GM11168 (cell line): ENCODE results near the gene GP1BA.

Experiments
- in situ Hi-C: fragments of 300-500 bp; cut with MboI; formaldehyde crosslinking; loops from one replicate; pipeline ENCODE4 v1.12.0; 2022; ENCODE audit warnings: low sequenced_read_pairs; ENCODE audit not compliant: unreplicated experiment

The GP1BA gene

DNA sequence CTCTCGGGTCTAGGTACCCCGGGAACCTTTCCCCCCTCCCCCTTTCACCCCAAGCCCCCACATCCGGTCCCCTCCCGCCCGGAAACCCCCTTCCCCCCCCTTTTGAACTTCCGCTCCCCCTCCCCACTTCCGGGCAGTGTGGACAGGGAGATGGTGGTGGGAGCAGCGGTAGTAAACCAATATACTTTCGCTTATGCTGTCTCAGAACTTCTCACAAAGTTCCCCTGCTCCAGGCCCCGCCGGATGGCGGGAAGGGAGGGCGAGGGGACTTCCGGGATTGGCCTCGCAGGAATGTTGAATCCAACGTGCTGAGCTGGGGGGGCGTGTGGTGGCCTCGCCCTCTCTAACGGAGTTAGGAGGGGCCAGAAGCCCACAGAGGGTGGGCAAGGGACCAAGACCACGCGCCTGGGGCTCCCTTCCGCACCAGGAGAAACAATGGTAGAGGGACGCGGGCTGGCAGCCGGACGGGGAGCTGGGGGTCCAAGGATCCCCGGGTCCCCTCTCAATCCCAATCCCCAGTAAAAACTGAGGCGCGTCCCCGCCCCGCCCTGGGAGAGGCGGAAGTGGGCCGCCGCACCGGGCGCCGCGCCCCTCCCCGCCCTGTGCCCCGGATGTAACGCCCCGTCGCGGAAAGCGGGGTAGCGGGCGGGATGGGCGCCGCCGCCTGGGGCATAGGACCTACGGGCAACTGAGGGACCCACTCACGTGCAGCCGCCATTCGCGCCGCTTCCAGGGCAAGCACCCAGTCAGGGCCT lies 15.5 kb downstream of the GP1BA start:
- in situ Hi-C loops = no loop called here

DNA sequence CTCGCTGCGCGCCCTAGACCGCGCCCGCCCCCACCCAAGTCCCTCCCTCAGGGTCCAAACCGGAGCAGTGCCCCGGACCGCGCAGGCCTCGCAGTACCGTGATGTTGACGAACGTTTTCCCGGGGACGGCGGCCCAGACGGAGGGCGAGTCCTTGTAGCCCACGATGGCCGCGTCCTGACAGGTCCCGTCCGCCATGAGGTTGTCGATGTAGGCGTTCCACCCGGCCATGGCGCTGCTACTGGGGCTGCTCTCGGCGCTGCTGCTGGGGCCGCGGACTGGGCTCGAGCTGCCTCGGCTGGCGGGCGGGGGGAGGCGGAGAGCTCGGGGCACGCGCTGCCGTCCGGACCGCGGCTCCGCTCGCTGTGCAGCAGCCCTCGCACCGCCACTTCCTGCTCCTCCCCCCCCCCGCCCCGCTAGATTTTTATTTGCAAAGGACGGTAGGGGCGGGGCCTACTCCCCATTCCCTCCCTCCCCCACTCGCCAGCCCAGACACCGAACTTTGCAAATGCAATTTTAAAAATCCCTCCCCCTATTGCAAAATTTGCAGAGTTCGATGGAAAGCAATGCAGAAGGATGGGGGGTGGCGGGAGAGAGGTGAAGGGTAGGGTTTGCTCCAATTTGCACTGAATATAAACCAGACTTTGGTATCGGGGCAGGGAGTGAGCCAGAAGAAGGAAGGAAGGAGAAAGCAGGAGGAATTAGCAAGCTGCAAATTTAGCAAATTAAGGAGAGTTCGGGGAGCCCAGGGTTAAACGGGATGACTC lies 16.3 kb downstream of the GP1BA start, which contains the start of gene PFN1:
PFN1 (minus strand) TSS at position 365 of the 765 bp plus-strand sequence; CDS start at position 229, 136 bp downstream.
- in situ Hi-C loops = no loop called here

DNA sequence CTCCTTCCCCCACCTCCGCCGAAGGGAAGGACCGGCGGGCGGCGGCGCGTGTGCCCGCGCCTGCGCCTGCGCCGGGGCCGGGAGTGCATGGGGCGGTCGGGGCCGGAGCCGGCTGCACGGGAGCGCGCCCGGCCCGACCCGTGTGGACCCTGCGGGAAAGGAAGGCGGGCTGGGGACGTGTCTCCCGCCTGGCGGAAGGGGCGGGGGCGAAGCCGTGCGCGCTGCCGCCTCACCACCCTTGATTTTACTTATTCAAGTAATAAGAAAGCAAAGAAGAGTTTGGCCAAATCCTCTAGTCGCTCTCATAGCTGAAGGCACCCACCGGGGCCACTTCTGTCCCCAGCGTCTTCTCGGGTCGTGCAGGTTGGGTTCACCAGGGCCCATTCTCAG lies 16.8 kb downstream of the GP1BA start:
- in situ Hi-C loops = no loop called here

DNA sequence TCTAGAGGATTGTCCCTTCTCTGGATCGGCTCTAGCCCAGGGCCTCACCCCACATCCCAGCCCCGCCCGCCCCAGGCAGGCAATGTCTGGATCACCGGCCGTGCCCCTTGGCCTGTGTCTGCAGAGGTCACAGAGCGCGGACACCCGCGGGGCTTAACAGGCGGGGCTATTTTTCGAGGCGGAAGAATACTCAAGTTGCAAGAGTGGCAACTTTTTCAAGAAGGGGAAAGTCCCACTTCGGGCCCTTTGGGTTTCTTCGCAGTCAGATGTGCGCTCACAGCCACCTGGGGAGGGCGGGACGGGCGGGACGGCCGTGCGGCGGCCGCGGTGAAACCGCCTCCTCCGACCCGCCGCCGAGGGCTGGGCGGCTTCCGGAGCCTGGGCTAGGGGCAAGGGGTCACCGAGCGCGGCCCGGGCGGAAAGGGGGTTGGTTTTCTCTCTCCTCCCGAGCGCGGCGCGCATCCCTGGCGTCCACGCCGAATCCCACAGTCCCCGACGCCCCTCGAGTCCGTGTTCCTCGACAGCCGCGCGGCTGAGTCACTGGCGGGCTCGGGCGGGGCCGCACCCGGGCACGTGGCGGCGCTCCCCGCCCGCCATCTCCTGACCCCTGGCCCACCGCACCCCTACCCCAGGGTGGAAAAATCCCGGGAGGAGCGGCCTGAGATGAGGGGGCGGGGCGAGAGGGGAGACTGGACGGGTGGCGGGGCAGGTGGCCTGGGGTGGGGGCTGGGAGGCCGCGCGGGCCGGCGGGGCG lies 17.4 kb downstream of the GP1BA start:
- in situ Hi-C loops = no loop called here

DNA sequence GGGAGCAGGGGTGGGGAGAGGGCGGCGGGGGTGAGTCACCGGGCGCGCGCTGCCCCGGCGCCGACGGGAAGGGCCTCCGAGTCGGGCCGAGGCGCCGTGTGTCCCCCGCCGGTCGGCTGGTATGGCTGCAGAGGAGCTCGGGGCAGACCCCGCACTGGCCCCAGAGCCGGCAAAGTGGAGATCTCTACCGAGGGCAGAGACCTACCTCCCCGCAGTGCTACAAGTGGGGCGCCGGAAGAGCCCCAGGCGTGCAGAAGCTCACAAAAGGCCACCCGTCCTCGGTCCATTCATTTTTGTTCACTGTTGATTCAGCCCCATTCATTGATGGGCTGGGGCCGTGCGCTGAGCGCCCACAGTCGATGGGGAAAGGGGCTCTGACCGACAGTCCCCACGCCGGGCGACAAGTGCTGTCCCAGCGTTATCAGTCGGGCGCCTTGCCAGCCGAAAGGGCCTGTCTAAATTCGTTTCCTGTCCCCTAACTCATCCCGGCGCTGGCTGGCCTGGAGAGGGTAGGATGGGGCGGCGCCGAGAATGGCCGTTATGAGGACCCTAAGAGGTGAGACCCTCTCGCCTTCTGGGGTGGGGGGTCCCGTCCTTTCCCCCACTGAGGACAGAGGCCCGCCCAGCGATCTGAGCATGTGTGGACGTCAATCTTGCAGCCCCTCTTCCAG lies 18.1 kb downstream of the GP1BA start:
- in situ Hi-C loops = no loop called here

DNA sequence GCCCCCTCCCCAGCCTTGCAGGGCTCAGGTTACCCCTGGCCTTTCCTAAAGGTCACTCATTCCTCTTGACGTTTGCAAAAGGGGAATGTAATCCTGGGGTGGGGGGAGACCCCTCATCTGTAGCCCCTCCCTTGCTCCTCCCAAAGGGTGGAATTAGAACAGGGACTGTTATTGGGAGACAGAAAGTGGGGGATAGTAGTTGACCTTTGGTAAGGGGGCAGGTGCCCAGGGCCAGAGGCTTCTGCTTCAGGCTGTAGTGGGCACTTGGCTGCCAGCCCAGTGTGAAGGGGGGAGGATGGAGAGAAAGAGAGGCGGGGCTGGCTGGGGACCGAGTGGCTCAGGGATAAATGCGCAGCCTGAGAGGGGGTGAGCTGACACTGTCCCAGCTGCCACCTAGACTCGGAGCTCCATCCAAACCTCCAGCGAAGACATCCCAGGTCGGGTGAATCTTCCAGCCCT lies 18.7 kb downstream of the GP1BA start, which contains the start of gene ENO3:
ENO3 (plus strand) TSS at position 374 of the 459 bp plus-strand sequence. CDS start 711 bp downstream, outside the sequence.
- in situ Hi-C loops = no loop called here

DNA sequence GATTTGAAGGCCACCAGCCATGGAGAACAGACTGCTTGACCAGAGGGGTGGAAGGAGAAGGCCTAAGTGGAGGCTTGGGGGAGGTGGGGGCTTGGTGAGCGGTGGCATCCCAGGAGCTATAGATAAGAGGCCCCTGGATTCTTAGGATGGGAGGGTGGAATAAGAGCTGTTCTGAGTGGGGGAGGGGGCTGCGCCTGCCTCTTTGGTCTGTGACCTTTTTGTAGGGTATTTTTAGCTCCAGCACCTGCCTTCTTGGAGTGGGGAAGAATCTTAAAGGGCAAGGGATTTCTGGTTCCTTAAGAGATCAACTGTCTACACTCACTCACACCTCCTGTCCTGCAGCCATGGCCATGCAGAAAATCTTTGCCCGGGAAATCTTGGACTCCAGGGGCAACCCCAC lies 19.4 kb downstream of the GP1BA start:
- in situ Hi-C loops = no loop called here

DNA sequence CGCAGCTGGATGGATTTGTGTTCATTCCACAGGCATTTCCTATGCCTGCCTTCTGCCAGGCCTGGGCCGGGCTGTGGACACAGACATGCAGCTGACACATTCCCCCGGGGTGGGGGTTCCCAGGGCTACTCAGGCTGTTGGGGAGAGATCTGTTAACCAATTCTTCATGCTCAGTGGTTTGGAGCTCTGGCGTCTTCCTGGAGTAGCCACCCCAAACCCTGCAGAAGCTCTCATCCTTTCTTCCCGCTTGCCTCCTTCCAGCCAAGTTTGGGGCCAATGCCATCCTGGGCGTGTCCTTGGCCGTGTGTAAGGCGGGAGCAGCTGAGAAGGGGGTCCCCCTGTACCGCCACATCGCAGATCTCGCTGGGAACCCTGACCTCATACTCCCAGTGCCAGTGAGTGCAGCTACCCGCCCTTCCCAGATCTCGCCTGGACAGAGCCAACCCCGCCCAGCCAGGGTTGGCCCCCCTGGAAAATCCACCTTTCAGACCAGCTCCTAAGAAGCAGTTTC lies 21.4 kb downstream of the GP1BA start:
- in situ Hi-C loops = no loop called here

DNA sequence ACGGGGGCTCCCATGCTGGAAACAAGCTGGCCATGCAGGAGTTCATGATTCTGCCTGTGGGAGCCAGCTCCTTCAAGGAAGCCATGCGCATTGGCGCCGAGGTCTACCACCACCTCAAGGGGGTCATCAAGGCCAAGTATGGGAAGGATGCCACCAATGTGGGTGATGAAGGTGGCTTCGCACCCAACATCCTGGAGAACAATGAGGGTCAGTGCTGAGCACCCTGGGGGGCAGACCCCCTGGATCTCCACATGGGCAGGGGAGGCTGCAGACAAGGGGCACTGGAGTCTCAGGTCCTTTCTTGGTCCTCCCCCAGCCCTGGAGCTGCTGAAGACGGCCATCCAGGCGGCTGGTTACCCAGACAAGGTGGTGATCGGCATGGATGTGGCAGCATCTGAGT lies 23.0 kb downstream of the GP1BA start:
- in situ Hi-C loops = no loop called here

DNA sequence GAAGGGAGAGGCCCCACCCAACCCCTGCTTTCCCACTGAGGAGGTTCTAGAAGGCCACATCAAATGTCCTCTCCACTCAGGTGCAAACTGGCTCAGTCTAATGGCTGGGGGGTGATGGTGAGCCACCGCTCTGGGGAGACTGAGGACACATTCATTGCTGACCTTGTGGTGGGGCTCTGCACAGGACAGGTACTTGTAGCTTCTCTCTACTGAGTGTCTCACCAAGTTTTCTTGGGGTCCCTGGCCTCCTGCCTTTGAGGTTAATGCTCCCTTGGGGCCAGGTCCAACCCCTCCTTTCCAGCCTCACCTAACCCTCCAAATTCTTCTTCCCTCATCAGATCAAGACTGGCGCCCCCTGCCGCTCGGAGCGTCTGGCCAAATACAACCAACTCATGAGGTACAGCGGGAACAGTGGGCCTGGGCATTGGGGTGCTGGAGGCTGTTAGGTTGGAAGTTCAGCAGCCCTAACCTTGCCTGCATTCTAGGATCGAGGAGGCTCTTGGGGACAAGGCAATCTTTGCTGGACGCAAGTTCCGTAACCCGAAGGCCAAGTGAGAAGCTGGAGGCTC lies 24.5 kb downstream of the GP1BA start:
- in situ Hi-C loops = no loop called here

DNA sequence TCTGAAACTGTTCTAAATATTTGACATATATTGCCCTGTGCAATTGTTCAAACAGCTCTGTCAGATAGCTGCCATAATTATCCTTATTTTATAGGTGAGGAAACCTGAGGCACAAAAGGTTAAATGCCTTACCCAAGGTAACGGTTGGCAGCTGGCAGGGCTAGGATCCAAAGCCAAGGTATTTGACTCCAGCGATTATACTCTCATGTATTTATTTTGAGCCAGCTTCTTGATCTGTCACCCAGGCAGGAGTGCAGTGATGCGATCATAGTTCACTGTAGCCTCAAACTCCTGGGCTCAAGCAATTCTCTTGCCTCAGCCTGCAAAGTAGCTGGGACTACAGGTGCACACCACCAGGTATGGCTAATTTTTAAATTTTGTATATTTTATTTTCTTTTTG lies 26.0 kb downstream of the GP1BA start:
- in situ Hi-C loops = no loop called here

DNA sequence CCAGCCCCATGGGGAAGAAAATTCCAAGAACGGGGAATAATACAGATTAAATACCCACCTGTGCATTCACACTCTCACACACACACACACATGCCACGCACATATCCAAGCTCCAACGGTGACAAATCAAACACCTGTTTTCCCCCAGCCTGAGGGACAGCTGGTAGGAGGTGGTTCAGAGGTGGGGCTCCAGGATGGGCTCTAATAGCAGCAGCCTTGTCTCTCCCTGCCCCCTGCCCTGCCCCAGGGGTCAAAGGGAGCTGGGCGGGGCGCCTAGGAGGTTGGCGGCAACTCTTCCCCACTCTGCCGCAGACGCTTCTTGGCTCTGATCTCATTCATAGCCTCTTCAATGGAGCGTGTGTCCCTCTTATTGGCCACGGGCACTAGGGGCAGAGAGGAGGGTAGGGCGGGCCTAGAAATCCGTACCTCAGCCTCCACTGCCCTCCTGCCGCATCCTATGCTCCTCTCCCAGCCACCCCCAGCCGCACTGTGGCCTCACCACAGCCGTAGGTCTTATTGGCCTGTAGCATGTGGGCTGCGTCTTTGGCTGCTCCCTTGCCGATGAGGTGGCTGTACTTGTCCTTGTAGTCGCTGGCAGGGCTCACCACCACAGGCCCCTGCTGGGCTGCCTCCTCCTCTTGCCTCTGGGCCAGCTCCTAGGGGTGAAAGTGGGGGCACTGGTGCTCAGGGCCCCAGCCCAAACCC lies 27.3 kb downstream of the GP1BA start:
- in situ Hi-C loops = no loop called here

DNA sequence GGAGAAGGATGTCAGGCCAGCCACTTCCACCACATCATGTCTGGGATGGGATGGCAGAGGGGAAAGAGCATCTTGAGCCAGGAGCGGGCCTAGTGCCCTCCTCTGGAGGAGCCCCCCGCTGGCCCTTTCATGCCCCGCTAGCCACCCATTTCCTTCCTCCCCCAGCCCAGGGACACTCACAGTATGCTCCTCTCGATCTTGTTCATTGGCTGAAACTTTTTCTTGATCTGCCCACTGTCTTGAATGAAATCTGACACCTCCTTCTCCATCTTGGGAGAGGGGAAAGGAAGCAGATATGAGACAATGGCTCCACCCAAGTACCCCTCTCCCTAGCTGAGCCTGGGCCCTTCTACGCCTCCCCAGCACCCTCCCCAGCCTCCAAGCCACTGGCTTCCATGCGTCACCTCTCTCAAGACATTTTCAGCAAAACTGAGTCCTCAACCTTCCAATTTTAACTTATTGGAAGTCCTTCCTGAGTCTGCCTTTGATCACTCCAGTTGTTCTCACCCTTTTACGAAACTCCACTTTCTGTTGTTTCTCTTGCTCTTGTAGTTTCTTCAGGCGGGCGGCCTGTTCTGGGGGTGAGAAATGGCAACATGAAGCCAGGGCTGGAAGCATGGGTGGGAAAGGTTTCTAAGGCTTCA lies 28.3 kb downstream of the GP1BA start:
- in situ Hi-C loops = no loop called here

DNA sequence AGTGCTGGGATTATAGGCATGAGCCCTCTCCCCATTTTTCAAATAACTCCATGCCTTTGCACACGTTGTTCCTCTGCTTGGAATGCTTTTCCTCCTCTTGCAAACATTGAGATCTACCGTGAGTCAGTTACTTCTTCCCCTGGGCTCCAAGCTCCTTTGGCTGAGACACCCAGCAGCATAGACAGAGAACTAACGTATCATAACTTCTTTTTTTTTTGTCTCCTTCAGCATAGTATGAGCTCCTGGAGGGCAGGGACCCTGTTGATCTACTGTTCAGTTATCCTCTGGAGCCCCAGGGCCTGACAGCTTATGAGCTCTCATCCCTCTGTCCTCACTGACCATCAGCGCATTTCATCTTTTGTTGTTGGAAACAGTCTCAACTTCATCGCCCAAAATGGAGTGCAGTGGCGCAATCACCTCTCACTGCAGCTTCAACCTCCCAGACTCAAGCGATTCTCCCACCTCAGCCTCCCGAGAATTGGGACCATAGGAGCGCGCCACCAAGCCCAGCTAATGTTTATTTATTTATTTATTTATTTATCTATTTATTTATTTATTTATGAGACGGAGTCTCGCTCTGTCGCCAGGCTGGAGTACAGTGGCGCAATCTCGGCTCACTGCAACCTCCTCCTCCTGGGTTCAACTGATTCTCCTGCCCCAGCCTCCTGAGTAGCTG lies 33.4 kb downstream of the GP1BA start:
- in situ Hi-C loops = no loop called here

DNA sequence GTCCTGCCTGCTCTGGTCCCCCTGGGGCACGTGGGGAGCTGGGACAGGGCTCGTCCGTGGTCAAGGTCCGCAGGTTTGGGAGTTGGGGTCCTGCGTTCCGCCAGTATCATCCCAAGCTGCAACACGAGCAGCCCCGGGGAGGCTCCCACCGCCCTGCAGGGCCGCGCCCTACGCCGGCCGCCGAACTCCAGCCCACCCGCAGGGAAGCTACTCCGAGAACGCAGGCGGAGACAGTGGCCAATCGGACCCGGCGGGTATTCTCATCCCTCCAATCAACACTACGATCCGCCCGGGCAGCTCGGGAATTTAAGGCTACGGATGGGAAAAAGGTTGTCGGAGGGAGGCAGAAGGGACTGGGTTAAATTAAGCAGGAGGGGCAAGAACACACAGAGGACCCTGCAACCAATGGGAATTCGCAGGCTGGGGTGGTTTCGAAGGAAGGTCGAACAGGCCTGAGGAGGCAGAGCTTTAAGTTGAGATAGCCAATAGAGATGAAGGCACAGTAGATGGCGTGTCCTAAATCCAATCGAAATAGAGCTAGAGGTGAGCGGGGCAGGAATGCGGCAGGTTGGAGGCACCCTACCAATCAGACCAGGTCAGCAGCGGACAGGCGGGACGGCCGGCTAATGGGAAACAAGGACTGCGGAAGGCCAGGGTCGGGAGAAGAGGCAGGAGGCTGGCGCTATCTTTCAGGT lies 34.9 kb downstream of the GP1BA start:
- in situ Hi-C loops = no loop called here

DNA sequence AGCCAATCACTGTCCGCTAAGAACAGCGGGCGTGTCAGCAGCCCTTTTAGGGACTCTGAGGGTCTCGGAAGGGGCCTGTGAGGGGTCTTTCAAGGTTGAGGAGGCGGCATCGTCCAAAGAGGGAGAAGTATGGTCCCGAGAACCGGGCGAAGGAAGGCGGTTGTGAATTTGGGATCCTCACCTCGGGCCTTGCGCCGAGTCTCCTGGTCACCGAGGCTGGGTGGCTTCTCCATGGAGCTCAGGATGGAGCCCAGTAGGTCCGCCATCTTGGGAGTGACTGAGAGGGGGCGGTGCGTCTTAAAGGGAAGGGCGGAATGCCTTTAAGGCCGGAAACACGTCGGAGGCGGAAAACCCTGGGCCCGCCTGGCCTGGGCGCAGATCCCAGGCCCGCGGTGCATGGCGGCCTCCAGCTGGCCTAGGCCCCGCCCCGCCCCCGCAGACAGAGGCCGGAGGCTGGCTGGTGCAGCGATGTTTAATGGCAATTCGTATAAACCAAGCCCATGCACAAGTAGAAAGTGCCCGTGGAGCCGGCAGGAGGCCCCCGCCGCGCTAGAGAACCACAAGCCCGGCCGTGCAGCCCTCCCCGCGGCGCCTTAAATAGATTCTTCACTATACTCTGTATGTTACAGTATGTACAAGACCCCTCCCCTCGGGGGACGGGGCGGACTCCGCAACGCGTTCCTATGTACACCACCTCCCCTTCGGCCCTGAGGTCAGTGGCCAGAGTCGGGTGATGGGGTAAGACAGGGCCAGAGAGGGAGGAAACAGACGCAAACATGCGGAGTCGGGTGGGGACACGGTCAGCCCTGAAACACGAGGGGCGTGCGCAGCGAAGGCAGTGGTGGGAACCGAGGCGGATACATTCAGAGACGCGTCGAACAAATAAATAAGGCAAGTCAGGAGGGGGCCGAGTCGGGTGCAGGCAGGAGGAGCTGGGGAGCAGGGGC lies 35.7 kb downstream of the GP1BA start, which contains the start of gene SPAG7:
SPAG7 (minus strand) TSS at position 279 of the 947 bp plus-strand sequence; CDS start at position 266, 13 bp downstream.
- in situ Hi-C loops = no loop called here
